ENCODE measurements around the gene SHISA6.

Gene SHISA6

GRCh38 chr17:11302401-11303186 is 61.6 kb downstream of the SHISA6 start:
- Histone ChIP-seq H3K79me2 (ENCODE audit: control insufficient read depth, insufficient read depth, low read length, poor library complexity) (no peaks in the 10 kb centered on the region), H3K4me2 (ENCODE audit: low read length) (no peak overlapping the region), H3K27ac (ENCODE audit: low read depth, low read length) (no peak overlapping the region), H3K27me3 (ENCODE audit: insufficient read depth, low read length) (no peaks in the 10 kb centered on the region), H3K4ac (ENCODE audit: low read depth, low read length) (no peak overlapping the region), H4K91ac (ENCODE audit: low read depth, low read length) (no peak overlapping the region), H4K8ac (ENCODE audit: low read depth, low read length) (no peak overlapping the region), H2BK12ac (ENCODE audit: low read length) (no peak overlapping the region), H2AK5ac (ENCODE audit: low read length) (no peak overlapping the region), H3K79me1 (ENCODE audit: low read length) (no peaks in the 10 kb centered on the region), H3K9ac (ENCODE audit: low read length) (no peak overlapping the region), H2AFZ (ENCODE audit: insufficient read depth, low read length, poor library complexity) (no peak overlapping the region), H3K18ac (ENCODE audit: low read length) (no peak overlapping the region), H3K23ac (ENCODE audit: low read length) (no peak overlapping the region), H2BK120ac (ENCODE audit: insufficient read depth, low read length, poor library complexity) (no peak overlapping the region), H3K9me3 (ENCODE audit: insufficient read depth, low read depth, low read length) (no peaks in the 10 kb centered on the region), H2BK5ac (ENCODE audit: low read depth, low read length, poor library complexity) (no peak overlapping the region), H3K4me3 (ENCODE audit: low read depth, low read length) (no peak overlapping the region), H3K4me1 (ENCODE audit: control insufficient read depth in 1 of 2, insufficient read depth in 2 of 2, low read length in 2 of 2) (no peaks in the 10 kb centered on the region), H4K12ac (ENCODE audit: low read depth, low read length) (no peak overlapping the region), H3K36me3 (ENCODE audit: control insufficient read depth in 1 of 2, insufficient read depth in 2 of 2, low read length in 2 of 2) (no peaks in the 10 kb centered on the region), H3K14ac (ENCODE audit: low read length) (no peak overlapping the region)
- DNase-seq = no peak
- no CpG with 5 or more reads among the region's 9 CpGs for WGBS (ENCODE audit: extremely low coverage, insufficient coverage, insufficient read length)

- H3K18ac ChIP-seq (ENCODE audit: low read length) = no peak overlapping the region
- H3K4me1 ChIP-seq (ENCODE audit: control insufficient read depth in 1 of 2, insufficient read depth in 2 of 2, low read length in 2 of 2) = no peaks in the 10 kb centered on the region
- no peaks in the 10 kb centered on the region for H3K36me3 ChIP-seq (ENCODE audit: control insufficient read depth in 1 of 2, insufficient read depth in 2 of 2, low read length in 2 of 2)
- H3K4me3 ChIP-seq (ENCODE audit: low read depth, low read length) = no peak overlapping the region
- no peak overlapping the region for H2AFZ ChIP-seq (ENCODE audit: insufficient read depth, low read length, poor library complexity)
- no peak overlapping the region for H3K27ac ChIP-seq (ENCODE audit: low read depth, low read length)
- H2AK5ac ChIP-seq (ENCODE audit: low read length) = no peak overlapping the region
- no peak overlapping the region for H4K91ac ChIP-seq (ENCODE audit: low read depth, low read length)
- no peak for DNase-seq
- H3K23ac ChIP-seq (ENCODE audit: low read length) = no peak overlapping the region
- no peak overlapping the region for H4K12ac ChIP-seq (ENCODE audit: low read depth, low read length)
- no peak overlapping the region for H4K8ac ChIP-seq (ENCODE audit: low read depth, low read length)
- no peak overlapping the region for H3K9ac ChIP-seq (ENCODE audit: low read length)
- H3K14ac ChIP-seq (ENCODE audit: low read length) = no peak overlapping the region
- H3K79me2 ChIP-seq (ENCODE audit: control insufficient read depth, insufficient read depth, low read length, poor library complexity) = no peaks in the 10 kb centered on the region
- H3K9me3 ChIP-seq (ENCODE audit: insufficient read depth, low read depth, low read length) = no peaks in the 10 kb centered on the region
- WGBS (ENCODE audit: extremely low coverage, insufficient coverage, insufficient read length) = no CpG with 5 or more reads among the region's 12 CpGs
- H2BK120ac ChIP-seq (ENCODE audit: insufficient read depth, low read length, poor library complexity) = no peak overlapping the region
- no peaks in the 10 kb centered on the region for H3K27me3 ChIP-seq (ENCODE audit: insufficient read depth, low read length)
- no peak overlapping the region for H3K4ac ChIP-seq (ENCODE audit: low read depth, low read length)
- no peak overlapping the region for H3K4me2 ChIP-seq (ENCODE audit: low read length)
- no peak overlapping the region for H2BK12ac ChIP-seq (ENCODE audit: low read length)
- H2BK5ac ChIP-seq (ENCODE audit: low read depth, low read length, poor library complexity) = no peak overlapping the region
- no peaks in the 10 kb centered on the region for H3K79me1 ChIP-seq (ENCODE audit: low read length)
These were observed 62.9 kb downstream of the SHISA6 start for GRCh38 chr17:11303773-11304394.

GRCh38 chr17:11304568-11304967 is 63.6 kb downstream of the SHISA6 start:
- Histone ChIP-seq H3K9ac (ENCODE audit: low read length) (no peak overlapping the region), H3K4me2 (ENCODE audit: low read length) (no peak overlapping the region), H2AFZ (ENCODE audit: insufficient read depth, low read length, poor library complexity) (no peak overlapping the region), H3K27ac (ENCODE audit: low read depth, low read length) (no peak overlapping the region), H2BK120ac (ENCODE audit: insufficient read depth, low read length, poor library complexity) (no peak overlapping the region), H2AK5ac (ENCODE audit: low read length) (no peak overlapping the region), H3K4ac (ENCODE audit: low read depth, low read length) (no peak overlapping the region), H3K27me3 (ENCODE audit: insufficient read depth, low read length) (no peaks in the 10 kb centered on the region), H3K4me3 (ENCODE audit: low read depth, low read length) (no peak overlapping the region), H3K36me3 (ENCODE audit: control insufficient read depth in 1 of 2, insufficient read depth in 2 of 2, low read length in 2 of 2) (no peaks in the 10 kb centered on the region), H4K8ac (ENCODE audit: low read depth, low read length) (no peak overlapping the region), H4K91ac (ENCODE audit: low read depth, low read length) (no peak overlapping the region), H3K18ac (ENCODE audit: low read length) (no peak overlapping the region), H2BK12ac (ENCODE audit: low read length) (no peak overlapping the region), H3K79me2 (ENCODE audit: control insufficient read depth, insufficient read depth, low read length, poor library complexity) (no peaks in the 10 kb centered on the region), H3K14ac (ENCODE audit: low read length) (no peak overlapping the region), H3K23ac (ENCODE audit: low read length) (no peak overlapping the region), H2BK5ac (ENCODE audit: low read depth, low read length, poor library complexity) (no peak overlapping the region), H3K4me1 (ENCODE audit: control insufficient read depth in 1 of 2, insufficient read depth in 2 of 2, low read length in 2 of 2) (no peaks in the 10 kb centered on the region), H4K12ac (ENCODE audit: low read depth, low read length) (no peak overlapping the region), H3K79me1 (ENCODE audit: low read length) (no peaks in the 10 kb centered on the region), H3K9me3 (ENCODE audit: insufficient read depth, low read depth, low read length) (no peaks in the 10 kb centered on the region)
- no CpG with 5 or more reads among the region's 7 CpGs for WGBS (ENCODE audit: extremely low coverage, insufficient coverage, insufficient read length)
- DNase-seq = no peak

- Histone ChIP-seq H3K23ac (ENCODE audit: low read length) (no peak overlapping the region), H3K79me1 (ENCODE audit: low read length) (no peaks in the 10 kb centered on the region), H4K12ac (ENCODE audit: low read depth, low read length) (no peak overlapping the region), H3K14ac (ENCODE audit: low read length) (no peak overlapping the region), H3K4ac (ENCODE audit: low read depth, low read length) (no peak overlapping the region), H3K79me2 (ENCODE audit: control insufficient read depth, insufficient read depth, low read length, poor library complexity) (no peaks in the 10 kb centered on the region), H3K27me3 (ENCODE audit: insufficient read depth, low read length) (no peaks in the 10 kb centered on the region), H3K18ac (ENCODE audit: low read length) (no peak overlapping the region), H3K4me1 (ENCODE audit: control insufficient read depth in 1 of 2, insufficient read depth in 2 of 2, low read length in 2 of 2) (no peaks in the 10 kb centered on the region), H3K9me3 (ENCODE audit: insufficient read depth, low read depth, low read length) (no peaks in the 10 kb centered on the region), H3K36me3 (ENCODE audit: control insufficient read depth in 1 of 2, insufficient read depth in 2 of 2, low read length in 2 of 2) (no peaks in the 10 kb centered on the region), H2BK120ac (ENCODE audit: insufficient read depth, low read length, poor library complexity) (no peak overlapping the region), H4K91ac (ENCODE audit: low read depth, low read length) (no peak overlapping the region), H3K4me2 (ENCODE audit: low read length) (no peak overlapping the region), H3K9ac (ENCODE audit: low read length) (no peak overlapping the region), H2BK12ac (ENCODE audit: low read length) (no peak overlapping the region), H3K27ac (ENCODE audit: low read depth, low read length) (no peak overlapping the region), H2BK5ac (ENCODE audit: low read depth, low read length, poor library complexity) (no peak overlapping the region), H4K8ac (ENCODE audit: low read depth, low read length) (no peak overlapping the region), H3K4me3 (ENCODE audit: low read depth, low read length) (no peak overlapping the region), H2AFZ (ENCODE audit: insufficient read depth, low read length, poor library complexity) (no peak overlapping the region), H2AK5ac (ENCODE audit: low read length) (no peak overlapping the region)
- WGBS (ENCODE audit: extremely low coverage, insufficient coverage, insufficient read length) = no CpG with 5 or more reads among the region's 9 CpGs
- DNase-seq = no peak
These were observed 64.5 kb downstream of the SHISA6 start for GRCh38 chr17:11305524-11305923.

All from trophoblast cell (in vitro differentiated cells and primary cell).